ENCODE data around the gene ATP5F1D. TPM values are rescaled to one million over a fixed set of nuclear protein-coding genes. Genes with fewer than 3 reads are reported as not detected.
A peak's percentile ranks its signal among the peaks of the same experiment; 100 is the strongest.

Gene ATP5F1D
- total RNA-seq, 1 experiment from 2014 or later = 157 TPM

GRCh38 chr19:1265615-1266128 is 24.1 kb downstream of the ATP5F1D start:
- TF ChIP-seq EZH2 (IDR thresholded peaks at IDR 0.05; ENCODE audit: low read depth) = no peak
- TF ChIP-seq, protein P1, sequence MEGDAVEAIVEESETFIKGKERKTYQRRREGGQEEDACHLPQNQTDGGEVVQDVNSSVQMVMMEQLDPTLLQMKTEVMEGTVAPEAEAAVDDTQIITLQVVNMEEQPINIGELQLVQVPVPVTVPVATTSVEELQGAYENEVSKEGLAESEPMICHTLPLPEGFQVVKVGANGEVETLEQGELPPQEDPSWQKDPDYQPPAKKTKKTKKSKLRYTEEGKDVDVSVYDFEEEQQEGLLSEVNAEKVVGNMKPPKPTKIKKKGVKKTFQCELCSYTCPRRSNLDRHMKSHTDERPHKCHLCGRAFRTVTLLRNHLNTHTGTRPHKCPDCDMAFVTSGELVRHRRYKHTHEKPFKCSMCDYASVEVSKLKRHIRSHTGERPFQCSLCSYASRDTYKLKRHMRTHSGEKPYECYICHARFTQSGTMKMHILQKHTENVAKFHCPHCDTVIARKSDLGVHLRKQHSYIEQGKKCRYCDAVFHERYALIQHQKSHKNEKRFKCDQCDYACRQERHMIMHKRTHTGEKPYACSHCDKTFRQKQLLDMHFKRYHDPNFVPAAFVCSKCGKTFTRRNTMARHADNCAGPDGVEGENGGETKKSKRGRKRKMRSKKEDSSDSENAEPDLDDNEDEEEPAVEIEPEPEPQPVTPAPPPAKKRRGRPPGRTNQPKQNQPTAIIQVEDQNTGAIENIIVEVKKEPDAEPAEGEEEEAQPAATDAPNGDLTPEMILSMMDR (conservative IDR thresholded peaks at IDR 0.05) = no peak
- intact Hi-C loops (cut with micrococcal nuclease; ENCODE audit: unreplicated experiment) = loop anchor here (2.0 kb wide), 1 partner anchor 13 kb away; no protein-coding TSS in a partner anchor
- no peaks in the 10 kb centered on the region for H3K27me3 ChIP-seq (ENCODE audit: insufficient read depth, low read depth)
- peaks cover 21% of the 10 kb centered on the region for H3K79me2 ChIP-seq (ENCODE audit: low read depth)
- peak in 1 of 2 experiments; percentile 43 for DNase-seq
- ChIA-PET CTCF (interaction anchor here (5.0 kb wide), 1 partner anchor 21 kb away, joined by 76 read pairs; no protein-coding TSS in a partner anchor), POLR2A (ENCODE audit: unreplicated experiment) (interaction anchor here (0.6 to 2.1 kb wide), 5 partner anchors 13 to 239 kb away, joined by 3 to 33 read pairs (median 7); no protein-coding TSS in a partner anchor)
- H3K4me2 ChIP-seq = peak overlapping the region; percentile 78
- H3K36me3 ChIP-seq (ENCODE audit: low read depth) = no peaks in the 10 kb centered on the region
- peak overlapping the region; percentile 59; the same call in 1 of the 2 replicates for H3K4me3 ChIP-seq
- H3K27ac ChIP-seq = peak overlapping the region; percentile 49
- no peaks in the 10 kb centered on the region for H4K20me1 ChIP-seq (ENCODE audit: insufficient read depth)
- H2AFZ ChIP-seq = no peak overlapping the region
- BruUV-seq (replicated peaks) = no TSS peak
- H3K9me3 ChIP-seq (ENCODE audit: insufficient read depth, low read depth) = no peaks in the 10 kb centered on the region
- peaks cover 42% of the 10 kb centered on the region; the same call in 1 of the 2 replicates for H3F3A ChIP-seq (ENCODE audit: insufficient read depth, low read depth)
- peaks cover 40% of the 10 kb centered on the region for H3K4me1 ChIP-seq (replicated peaks; ENCODE audit: insufficient read depth)
- no peaks in the 10 kb centered on the region for H3K9me2 ChIP-seq (ENCODE audit: insufficient read depth)

GRCh38 chr19:1266129-1266915 is 24.8 kb downstream of the ATP5F1D start:
- peak overlapping the region; percentile 49 for H3K27ac ChIP-seq
- H4K20me1 ChIP-seq (ENCODE audit: insufficient read depth) = peaks cover under 1% of the 10 kb centered on the region; the same call in 1 of the 2 replicates
- no peaks in the 10 kb centered on the region for H3K27me3 ChIP-seq (ENCODE audit: insufficient read depth, low read depth)
- H3K4me1 ChIP-seq (replicated peaks; ENCODE audit: insufficient read depth) = peaks cover 46% of the 10 kb centered on the region
- intact Hi-C loops (cut with micrococcal nuclease; ENCODE audit: unreplicated experiment) = loop anchor here (2.0 kb wide), 1 partner anchor 14 kb away; no protein-coding TSS in a partner anchor
- H3K4me2 ChIP-seq = peak overlapping the region; percentile 78
- no peak overlapping the region for H2AFZ ChIP-seq
- no TSS peak for BruUV-seq (replicated peaks)
- H3K36me3 ChIP-seq (ENCODE audit: low read depth) = no peaks in the 10 kb centered on the region
- TF ChIP-seq EZH2 (IDR thresholded peaks at IDR 0.05; ENCODE audit: low read depth) = no peak
- TF ChIP-seq, protein P1 (conservative IDR thresholded peaks at IDR 0.05) = no peak
- peaks cover 42% of the 10 kb centered on the region; the same call in 1 of the 2 replicates for H3F3A ChIP-seq (ENCODE audit: insufficient read depth, low read depth)
- DNase-seq = peak; percentile 55 to 92
- CTCF ChIA-PET = interaction anchor here (0.5 to 5.0 kb wide), 3 partner anchors 13 to 153 kb away, joined by 5 to 76 read pairs (median 5); no protein-coding TSS in a partner anchor
- H3K9me2 ChIP-seq (ENCODE audit: insufficient read depth) = no peaks in the 10 kb centered on the region
- H3K9me3 ChIP-seq (ENCODE audit: insufficient read depth, low read depth) = no peaks in the 10 kb centered on the region
- peaks cover 24% of the 10 kb centered on the region for H3K79me2 ChIP-seq (ENCODE audit: low read depth)
- POLR2A ChIA-PET (ENCODE audit: unreplicated experiment) = interaction anchor here (0.5 to 2.1 kb wide), 6 partner anchors 11 to 574 kb away, joined by 5 to 33 read pairs (median 8); no protein-coding TSS in a partner anchor
- H3K4me3 ChIP-seq = peak overlapping the region; percentile 59

DNA sequence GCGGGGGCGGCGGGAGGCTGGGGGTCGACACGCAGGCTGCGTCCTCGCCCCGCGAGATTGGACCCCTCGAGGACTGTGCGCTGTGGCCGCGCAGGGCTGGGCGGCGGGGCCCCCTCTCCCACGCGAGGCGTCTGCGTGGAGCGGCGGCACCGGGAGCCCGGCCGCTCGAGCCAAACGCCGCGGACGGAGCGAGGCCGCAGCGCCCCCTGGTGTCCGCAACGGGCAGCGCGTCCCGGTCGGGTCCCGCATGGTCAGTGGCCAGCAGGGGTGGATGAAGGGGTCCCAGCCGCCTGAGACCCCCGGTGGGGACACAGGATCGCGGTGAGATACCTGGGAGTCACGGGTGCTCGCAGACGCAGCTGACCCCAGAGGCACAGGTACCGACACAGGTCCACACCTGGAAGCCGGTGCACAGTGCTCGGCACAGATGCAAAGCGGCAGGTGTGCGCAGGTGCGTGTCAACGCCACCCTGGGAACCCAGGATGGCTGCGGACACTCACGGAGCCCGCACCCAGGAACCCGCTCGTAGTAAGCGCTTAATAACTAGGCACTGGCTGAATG is 25.4 kb downstream of the ATP5F1D start:
- intact Hi-C loops (cut with micrococcal nuclease; ENCODE audit: unreplicated experiment) = loop anchor here (2.0 kb wide), 1 partner anchor 14 kb away; no protein-coding TSS in a partner anchor
- POLR2A ChIA-PET (ENCODE audit: unreplicated experiment) = interaction anchor here (0.5 to 2.1 kb wide), 5 partner anchors 12 to 575 kb away, joined by 5 to 33 read pairs (median 10); no protein-coding TSS in a partner anchor
- peaks cover 49% of the 10 kb centered on the region for H3K4me1 ChIP-seq (replicated peaks; ENCODE audit: insufficient read depth)

More for the DNA sequence above, 25.4 kb downstream of the ATP5F1D start:
- H3F3A ChIP-seq (ENCODE audit: insufficient read depth, low read depth) = peaks cover 36% of the 10 kb centered on the region; the same call in 1 of the 2 replicates
- CTCF ChIA-PET = interaction anchor here (0.5 to 5.0 kb wide), 3 partner anchors 14 to 154 kb away, joined by 5 to 76 read pairs (median 5); no protein-coding TSS in a partner anchor
- H3K9me3 ChIP-seq (ENCODE audit: insufficient read depth, low read depth) = no peaks in the 10 kb centered on the region
- no peaks in the 10 kb centered on the region for H3K9me2 ChIP-seq (ENCODE audit: insufficient read depth)
- no peak overlapping the region for H2AFZ ChIP-seq
- H3K4me3 ChIP-seq = peak overlapping the region; percentile 59
- no TSS peak for BruUV-seq (replicated peaks)
- peak in 1 of 2 experiments; percentile 73 for DNase-seq
- peaks cover 4% of the 10 kb centered on the region; the same call in 1 of the 2 replicates for H4K20me1 ChIP-seq (ENCODE audit: insufficient read depth)
- H3K27ac ChIP-seq = no peak overlapping the region
- H3K79me2 ChIP-seq (ENCODE audit: low read depth) = peaks cover 24% of the 10 kb centered on the region
- peak overlapping the region; percentile 78 for H3K4me2 ChIP-seq
- TF ChIP-seq, protein P1 (conservative IDR thresholded peaks at IDR 0.05) = peak; percentile 80
- no peak for TF ChIP-seq EZH2 (IDR thresholded peaks at IDR 0.05; ENCODE audit: low read depth)
- no peaks in the 10 kb centered on the region for H3K27me3 ChIP-seq (ENCODE audit: insufficient read depth, low read depth)
- H3K36me3 ChIP-seq (ENCODE audit: low read depth) = 0 out of 2 replicates have a peak, but pooled peaks cover 1% of the 10 kb centered on the region
